HL-60 (cell line): ENCODE measurements around the gene WNT4.
A peak's percentile ranks its signal among the peaks of the same experiment; 100 is the strongest.

Experiments
- DNase-seq, 2 experiments: peaks; one replicate each; pipeline ENCODE4 v3.0.0-alpha.2; 2010 to 2020; ENCODE audit warnings: low read depth in 1 of 2, low spot score in 1 of 2
- H3K27ac ChIP-seq: fragments of 250-450 bp; sonication (Bioruptor Pico); replicated peaks from 2 replicates; pipeline ENCODE4 v1.5.1; 2020; ENCODE audit warnings: mild to moderate bottlenecking, moderate library complexity
- H3K27me3 ChIP-seq: fragments of 250-450 bp; sonication (Bioruptor Pico); 2 replicates; pipeline ENCODE4 v1.5.1; 2021; ENCODE audit warnings: mild to moderate bottlenecking, moderate library complexity; ENCODE audit not compliant: insufficient read depth, poor library complexity, severe bottlenecking
- H3K4me3 ChIP-seq: replicated peaks from 2 replicates; pipeline ENCODE4 v1.5.1; 2011; ENCODE audit warnings: mild to moderate bottlenecking, control low read depth, low read length; ENCODE audit not compliant: insufficient read depth
- GABPA ChIP-seq: IDR thresholded peaks from 2 replicates; pipeline ENCODE4 v1.6.1; 2012; ENCODE audit warnings: low read depth
- POLR2AphosphoS5 ChIP-seq: IDR thresholded peaks from 2 replicates; pipeline ENCODE4 v1.6.1; 2012; ENCODE audit warnings: low read depth
- SPI1 ChIP-seq: IDR thresholded peaks from 2 replicates; pipeline ENCODE4 v1.6.1; 2012; ENCODE audit warnings: low read depth, mild to moderate bottlenecking, borderline replicate concordance
- TF ChIP-seq, protein P1 (sequence below): IDR thresholded peaks from 2 replicates; pipeline ENCODE4 v1.6.1; 2012; ENCODE audit warnings: low read depth; ENCODE audit not compliant: insufficient replicate concordance
- TF ChIP-seq, protein P2 (sequence below): IDR thresholded peaks from one replicate; pipeline ENCODE4 v1.5.1; 2011; ENCODE audit warnings: low read length, control low read depth, inconsistent platforms; ENCODE audit not compliant: insufficient read depth

The WNT4 gene

DNA sequence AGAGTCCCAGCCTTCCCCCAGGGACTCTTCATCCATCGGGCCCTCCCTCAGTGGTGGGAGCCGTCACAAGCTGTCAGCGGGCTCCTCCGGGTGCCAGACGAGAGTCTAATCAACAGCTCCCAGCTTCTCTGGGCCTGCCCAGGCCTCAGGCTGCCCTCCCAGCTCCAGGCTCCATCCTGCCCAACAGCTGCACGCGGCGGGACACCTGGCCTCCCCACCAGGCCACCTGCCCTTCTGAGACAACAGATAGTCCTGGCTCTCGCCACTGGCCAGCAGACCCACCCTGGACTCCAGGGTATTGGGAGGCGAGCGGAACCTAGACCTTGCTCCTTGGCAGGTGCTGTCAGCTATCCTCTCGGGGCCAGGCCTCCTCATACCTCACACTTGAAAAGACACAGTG, 3.1 kb downstream of the WNT4 start:
- Histone ChIP-seq H3K27ac (no peak overlapping the region), H3K4me3 (no peak overlapping the region), H3K27me3 (peaks cover 34% of the 10 kb centered on the region)
- no peak for DNase-seq
- TF ChIP-seq, protein P1, sequence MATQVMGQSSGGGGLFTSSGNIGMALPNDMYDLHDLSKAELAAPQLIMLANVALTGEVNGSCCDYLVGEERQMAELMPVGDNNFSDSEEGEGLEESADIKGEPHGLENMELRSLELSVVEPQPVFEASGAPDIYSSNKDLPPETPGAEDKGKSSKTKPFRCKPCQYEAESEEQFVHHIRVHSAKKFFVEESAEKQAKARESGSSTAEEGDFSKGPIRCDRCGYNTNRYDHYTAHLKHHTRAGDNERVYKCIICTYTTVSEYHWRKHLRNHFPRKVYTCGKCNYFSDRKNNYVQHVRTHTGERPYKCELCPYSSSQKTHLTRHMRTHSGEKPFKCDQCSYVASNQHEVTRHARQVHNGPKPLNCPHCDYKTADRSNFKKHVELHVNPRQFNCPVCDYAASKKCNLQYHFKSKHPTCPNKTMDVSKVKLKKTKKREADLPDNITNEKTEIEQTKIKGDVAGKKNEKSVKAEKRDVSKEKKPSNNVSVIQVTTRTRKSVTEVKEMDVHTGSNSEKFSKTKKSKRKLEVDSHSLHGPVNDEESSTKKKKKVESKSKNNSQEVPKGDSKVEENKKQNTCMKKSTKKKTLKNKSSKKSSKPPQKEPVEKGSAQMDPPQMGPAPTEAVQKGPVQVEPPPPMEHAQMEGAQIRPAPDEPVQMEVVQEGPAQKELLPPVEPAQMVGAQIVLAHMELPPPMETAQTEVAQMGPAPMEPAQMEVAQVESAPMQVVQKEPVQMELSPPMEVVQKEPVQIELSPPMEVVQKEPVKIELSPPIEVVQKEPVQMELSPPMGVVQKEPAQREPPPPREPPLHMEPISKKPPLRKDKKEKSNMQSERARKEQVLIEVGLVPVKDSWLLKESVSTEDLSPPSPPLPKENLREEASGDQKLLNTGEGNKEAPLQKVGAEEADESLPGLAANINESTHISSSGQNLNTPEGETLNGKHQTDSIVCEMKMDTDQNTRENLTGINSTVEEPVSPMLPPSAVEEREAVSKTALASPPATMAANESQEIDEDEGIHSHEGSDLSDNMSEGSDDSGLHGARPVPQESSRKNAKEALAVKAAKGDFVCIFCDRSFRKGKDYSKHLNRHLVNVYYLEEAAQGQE, result no peak
- TF ChIP-seq POLR2AphosphoS5 (no peak), GABPA (no peak), SPI1 (no peak)
- TF ChIP-seq, protein P2, sequence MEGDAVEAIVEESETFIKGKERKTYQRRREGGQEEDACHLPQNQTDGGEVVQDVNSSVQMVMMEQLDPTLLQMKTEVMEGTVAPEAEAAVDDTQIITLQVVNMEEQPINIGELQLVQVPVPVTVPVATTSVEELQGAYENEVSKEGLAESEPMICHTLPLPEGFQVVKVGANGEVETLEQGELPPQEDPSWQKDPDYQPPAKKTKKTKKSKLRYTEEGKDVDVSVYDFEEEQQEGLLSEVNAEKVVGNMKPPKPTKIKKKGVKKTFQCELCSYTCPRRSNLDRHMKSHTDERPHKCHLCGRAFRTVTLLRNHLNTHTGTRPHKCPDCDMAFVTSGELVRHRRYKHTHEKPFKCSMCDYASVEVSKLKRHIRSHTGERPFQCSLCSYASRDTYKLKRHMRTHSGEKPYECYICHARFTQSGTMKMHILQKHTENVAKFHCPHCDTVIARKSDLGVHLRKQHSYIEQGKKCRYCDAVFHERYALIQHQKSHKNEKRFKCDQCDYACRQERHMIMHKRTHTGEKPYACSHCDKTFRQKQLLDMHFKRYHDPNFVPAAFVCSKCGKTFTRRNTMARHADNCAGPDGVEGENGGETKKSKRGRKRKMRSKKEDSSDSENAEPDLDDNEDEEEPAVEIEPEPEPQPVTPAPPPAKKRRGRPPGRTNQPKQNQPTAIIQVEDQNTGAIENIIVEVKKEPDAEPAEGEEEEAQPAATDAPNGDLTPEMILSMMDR, result no peak

DNA sequence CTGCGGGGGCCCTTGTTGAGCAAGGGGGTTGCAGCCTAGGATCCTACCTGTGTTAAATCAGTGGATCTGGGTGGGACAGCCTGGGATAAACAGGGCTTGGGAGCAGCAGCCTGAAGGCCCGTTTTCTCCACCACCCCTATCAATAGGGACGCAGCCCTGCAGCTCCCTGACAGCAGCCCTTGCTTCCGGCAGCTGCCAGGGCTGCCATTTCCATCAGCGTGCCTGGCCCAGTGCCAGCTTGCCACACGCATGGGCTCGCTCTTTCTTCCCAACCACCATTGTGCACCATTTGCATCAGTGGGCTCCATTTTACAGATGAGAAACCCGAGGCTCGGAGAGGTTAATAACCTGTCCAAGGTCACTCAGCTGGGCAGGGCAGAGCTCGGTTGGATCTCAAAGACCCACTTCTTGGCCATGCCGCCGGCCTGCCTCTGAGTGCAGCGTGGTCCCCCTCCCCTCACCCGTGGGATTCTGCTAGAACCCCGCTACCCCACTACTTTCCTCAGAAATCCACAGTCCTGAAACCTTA, 3.8 kb downstream of the WNT4 start:
- peaks cover 31% of the 10 kb centered on the region for H3K27me3 ChIP-seq

DNA sequence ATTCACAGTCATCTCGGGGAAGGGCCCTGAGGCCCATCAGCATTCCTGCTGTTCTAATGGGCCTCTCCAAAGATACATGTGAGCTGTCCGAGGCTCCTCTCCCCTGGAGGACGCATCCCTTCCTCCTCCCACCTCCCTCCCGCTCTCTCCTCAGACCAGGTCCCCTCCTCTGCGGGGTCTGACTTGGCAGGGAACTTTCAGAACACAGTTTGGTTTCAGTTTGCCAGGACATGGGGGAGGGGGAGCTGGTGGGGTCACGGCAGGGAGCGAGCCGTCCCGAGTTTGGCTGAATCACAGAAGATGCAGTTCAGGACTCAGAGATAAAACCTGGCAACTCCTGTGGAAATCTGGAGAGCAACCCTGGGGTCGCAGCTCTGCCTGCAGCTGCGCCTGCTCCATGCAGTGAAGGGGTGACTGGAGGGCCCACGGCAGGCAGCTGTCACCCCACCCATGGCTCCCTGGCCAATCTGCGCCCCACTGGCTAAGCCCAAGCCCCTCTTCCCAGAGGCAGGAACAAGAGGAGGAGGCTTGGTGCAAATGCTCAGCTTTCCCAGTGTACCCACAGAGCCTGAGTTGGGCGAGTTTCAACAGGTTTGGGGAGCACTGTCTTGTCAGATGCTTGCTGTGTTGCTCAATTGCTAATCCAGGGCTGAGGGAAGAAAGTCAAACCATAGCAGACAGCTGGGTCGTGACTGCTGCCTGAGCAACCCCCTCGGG, 5.7 kb downstream of the WNT4 start:
- Histone ChIP-seq H3K27ac (no peak overlapping the region), H3K27me3 (peaks cover 29% of the 10 kb centered on the region), H3K4me3 (no peak overlapping the region)
- DNase-seq, result peak in 1 of 2 experiments; percentile 25
- TF ChIP-seq POLR2AphosphoS5, result no peak
- TF ChIP-seq SPI1, result no peak
- TF ChIP-seq GABPA, result no peak
- TF ChIP-seq, protein P1, result no peak
- TF ChIP-seq, protein P2, result no peak

More for the DNA sequence above, 3.8 kb downstream of the WNT4 start:
- Histone ChIP-seq H3K4me3 (no peak overlapping the region), H3K27ac (no peak overlapping the region)
- TF ChIP-seq SPI1 (no peak), POLR2AphosphoS5 (no peak), GABPA (no peak)
- TF ChIP-seq, protein P1, result no peak
- TF ChIP-seq, protein P2, result no peak
- no peak for DNase-seq
